PC-3 (cell line): Measurements from ENCODE around the gene SLC2A14. TPM values are rescaled to one million over a fixed set of nuclear protein-coding genes. Genes with fewer than 3 reads are reported as not detected.

Experiments used
- ATAC-seq: fragments of 200-7000 bp; cut with Tn5 transposase; 2 replicates; pipeline ENCODE4 v1.9.1; 2020; ENCODE audit warnings: mild to moderate bottlenecking, moderate library complexity
- BruUV-seq: library from RNA; stranded (reverse); fragments of 400-500 nt; replicated peaks from 2 replicates; lab custom pipeline; 2021; lab: Mats Ljungman, UMichigan
- CTCF ChIA-PET: fragments of 300-600 bp; sonication (Branson Sonifier 250); formaldehyde crosslinking; loops from one replicate; lab custom pipeline; 2022; ENCODE audit warnings: antibody characterized with exemption; lab: Charles Lee
- POLR2A ChIA-PET: fragments of 300-600 bp; sonication (Branson Sonifier 250); formaldehyde crosslinking; loops from one replicate; lab custom pipeline; 2022; ENCODE audit warnings: antibody characterized with exemption; ENCODE audit not compliant: unreplicated experiment; lab: Charles Lee
- DNase-seq: peaks from one replicate; pipeline ENCODE4 v3.0.0-alpha.2; 2015
- H2AFZ ChIP-seq: fragments of 300-600 bp; sonication (generic); 2 replicates; pipeline ENCODE4 v1.6.0; 2016; ENCODE audit warnings: antibody characterized with exemption, low read length
- H3F3A ChIP-seq: fragments of 300-600 bp; sonication (generic); one replicate; pipeline ENCODE4 v1.6.0; 2017; ENCODE audit warnings: antibody characterized with exemption, low read length, control low read depth, mild to moderate bottlenecking; ENCODE audit not compliant: unreplicated experiment
- H3K27ac ChIP-seq: fragments of 300-600 bp; sonication (generic); 2 replicates; pipeline ENCODE4 v1.5.1; 2016; ENCODE audit warnings: mild to moderate bottlenecking, low read length
- H3K27me3 ChIP-seq: fragments of 300-600 bp; sonication (generic); 2 replicates; pipeline ENCODE4 v1.6.1; 2016; ENCODE audit warnings: low read length, mixed read lengths
- H3K36me3 ChIP-seq: fragments of 300-600 bp; sonication (generic); 2 replicates; pipeline ENCODE4 v1.6.1; 2016; ENCODE audit warnings: low read depth, mixed run types, low read length, mixed read lengths
- H3K4me1 ChIP-seq: fragments of 300-600 bp; sonication (generic); 2 replicates; pipeline ENCODE4 v1.5.1; 2016; ENCODE audit warnings: low read length; ENCODE audit not compliant: insufficient read depth
- H3K4me2 ChIP-seq: fragments of 300-600 bp; sonication (generic); 2 replicates; pipeline ENCODE4 v1.6.0; 2016; ENCODE audit warnings: low read length
- H3K4me3 ChIP-seq: fragments of 300-600 bp; sonication (generic); 2 replicates; pipeline ENCODE4 v1.5.1; 2016; ENCODE audit warnings: mild to moderate bottlenecking, low read length, mixed read lengths
- H3K79me2 ChIP-seq: fragments of 300-600 bp; sonication (generic); 2 replicates; pipeline ENCODE4 v1.6.1; 2017; ENCODE audit warnings: low read length, mixed read lengths
- H3K9ac ChIP-seq: fragments of 300-600 bp; sonication (generic); 2 replicates; pipeline ENCODE4 v1.6.0; 2016; ENCODE audit warnings: mild to moderate bottlenecking, low read length
- H3K9me2 ChIP-seq: fragments of 300-600 bp; sonication (generic); replicated peaks from 2 replicates; pipeline ENCODE4 v1.6.1; 2016; ENCODE audit warnings: mixed run types, low read length, mixed read lengths
- H3K9me3 ChIP-seq: fragments of 300-600 bp; sonication (generic); 2 replicates; pipeline ENCODE4 v1.6.1; 2016; ENCODE audit warnings: low read length, mixed read lengths
- H4K20me1 ChIP-seq: fragments of 300-600 bp; sonication (generic); 2 replicates; pipeline ENCODE4 v1.6.1; 2016; ENCODE audit warnings: low read length, mixed read lengths
- CTCF ChIP-seq: fragments of 300-600 bp; sonication (generic); conservative IDR thresholded peaks from 2 replicates; pipeline ENCODE4 v1.5.1; 2017; ENCODE audit warnings: antibody characterized with exemption, low read depth, mild to moderate bottlenecking, low read length
- EZH2 ChIP-seq: fragments of 300-600 bp; sonication (generic); IDR thresholded peaks from one replicate; pipeline ENCODE4 v1.6.1; 2017; ENCODE audit warnings: antibody characterized with exemption, mild to moderate bottlenecking, low read length; ENCODE audit not compliant: unreplicated experiment
- EZH2phosphoT487 ChIP-seq: fragments of 300-600 bp; sonication (generic); IDR thresholded peaks from 2 replicates; pipeline ENCODE4 v1.6.1; 2018; ENCODE audit warnings: mild to moderate bottlenecking, antibody characterized with exemption, low read length, borderline replicate concordance
- intact Hi-C: fragments of 100-400 bp; cut with micrococcal nuclease; formaldehyde crosslinking; loops from 2 replicates; pipeline ENCODE4 v1.9.0; 2023
- total RNA-seq: library from RNA; depleted of rRNA; stranded (reverse); fragments of >200 nt; gene quantifications from 2 replicates; pipeline ENCODE4 v1.2.3, GENCODE V29; 2014

Gene SLC2A14
- total RNA-seq, 1 experiment from 2014 or later = not detected

- H3F3A ChIP-seq = no peaks in the 10 kb centered on the region
- peaks cover 4% of the 10 kb centered on the region for H3K27me3 ChIP-seq
- H3K9me3 ChIP-seq = no peaks in the 10 kb centered on the region
- TF ChIP-seq EZH2phosphoT487 = no peak
- no peak for TF ChIP-seq EZH2
- no peak for TF ChIP-seq CTCF
- no peak overlapping the region for H3K9ac ChIP-seq
- H2AFZ ChIP-seq = no peak overlapping the region
- POLR2A ChIA-PET = no interaction called here
- intact Hi-C loops = no loop called here
- no TSS peak for BruUV-seq
- CTCF ChIA-PET = interaction anchor here (1.0 kb wide), 1 partner anchor 73 kb away, joined by 4 read pairs; no protein-coding TSS in a partner anchor
- no peaks in the 10 kb centered on the region for H3K36me3 ChIP-seq
- DNase-seq (no peak), ATAC-seq (no peak)
- peaks cover 10% of the 10 kb centered on the region; the same call in 1 of the 2 replicates for H3K4me1 ChIP-seq
- no peak overlapping the region for H3K4me3 ChIP-seq
- H3K27ac ChIP-seq = no peak overlapping the region
- no peaks in the 10 kb centered on the region for H3K79me2 ChIP-seq
- H3K9me2 ChIP-seq = no peaks in the 10 kb centered on the region
- no peaks in the 10 kb centered on the region for H4K20me1 ChIP-seq
- no peak overlapping the region for H3K4me2 ChIP-seq
These were observed 13.2 kb downstream of the SLC2A14 start for GRCh38 chr12:7859552-7859951.

- no peak for TF ChIP-seq EZH2
- CTCF ChIA-PET = no interaction called here
These were observed 14.7 kb downstream of the SLC2A14 start for GRCh38 chr12:7857971-7858370.

DNA sequence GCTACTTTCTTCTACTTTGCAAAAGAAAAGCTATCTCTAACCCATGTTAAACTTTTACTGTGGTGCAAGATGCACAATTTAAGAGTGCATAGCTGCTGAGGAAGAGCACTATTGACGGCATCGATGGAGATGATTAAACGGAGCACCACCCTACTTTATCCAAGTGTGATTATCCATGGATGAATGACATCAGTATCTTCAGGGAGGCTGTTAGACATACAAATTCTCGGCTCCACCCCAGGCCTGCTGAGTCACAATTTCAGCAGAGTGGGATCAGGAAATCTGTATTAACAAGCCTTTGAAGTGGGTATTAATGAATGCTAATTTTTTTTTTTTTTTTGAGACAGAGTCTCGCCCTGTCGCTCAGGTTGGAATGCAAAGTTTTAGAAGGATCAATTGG lies 16.2 kb downstream of the SLC2A14 start:
- H3K4me2 ChIP-seq = no peak overlapping the region
- DNase-seq = no peak
- peaks cover 10% of the 10 kb centered on the region; the same call in 1 of the 2 replicates for H3K4me1 ChIP-seq
- no peaks in the 10 kb centered on the region for H3K9me3 ChIP-seq
- no peaks in the 10 kb centered on the region for H3K9me2 ChIP-seq
- no peak for TF ChIP-seq EZH2
- no peak for TF ChIP-seq EZH2phosphoT487
- no peak for TF ChIP-seq CTCF
- ChIA-PET POLR2A (no interaction called here), CTCF (no interaction called here)
- no peaks in the 10 kb centered on the region for H3F3A ChIP-seq
- no peaks in the 10 kb centered on the region for H4K20me1 ChIP-seq
- ATAC-seq = no peak
- H3K9ac ChIP-seq = no peak overlapping the region
- BruUV-seq = no TSS peak
- H3K36me3 ChIP-seq = no peaks in the 10 kb centered on the region
- intact Hi-C loops = no loop called here
- H2AFZ ChIP-seq = no peak overlapping the region
- H3K27me3 ChIP-seq = peaks cover 27% of the 10 kb centered on the region
- H3K4me3 ChIP-seq = no peak overlapping the region
- H3K27ac ChIP-seq = no peak overlapping the region
- no peaks in the 10 kb centered on the region for H3K79me2 ChIP-seq

More at GRCh38 chr12:7857971-7858370, 14.7 kb downstream of the SLC2A14 start:
- Histone ChIP-seq H3K9me2 (no peaks in the 10 kb centered on the region), H4K20me1 (no peaks in the 10 kb centered on the region), H3K4me1 (peaks cover 10% of the 10 kb centered on the region; the same call in 1 of the 2 replicates), H3K27me3 (peaks cover 16% of the 10 kb centered on the region), H3K36me3 (no peaks in the 10 kb centered on the region), H3K4me2 (no peak overlapping the region), H3K79me2 (no peaks in the 10 kb centered on the region), H2AFZ (no peak overlapping the region), H3K9ac (no peak overlapping the region), H3K27ac (no peak overlapping the region), H3K4me3 (no peak overlapping the region), H3F3A (no peaks in the 10 kb centered on the region), H3K9me3 (no peaks in the 10 kb centered on the region)
- DNase-seq (no peak), ATAC-seq (no peak)
- POLR2A ChIA-PET = no interaction called here
- BruUV-seq = no TSS peak
- intact Hi-C loops = no loop called here
